ENCODE data around the gene DES.
A peak's percentile ranks its signal among the peaks of the same experiment; 100 is the strongest.

The DES gene

DNA sequence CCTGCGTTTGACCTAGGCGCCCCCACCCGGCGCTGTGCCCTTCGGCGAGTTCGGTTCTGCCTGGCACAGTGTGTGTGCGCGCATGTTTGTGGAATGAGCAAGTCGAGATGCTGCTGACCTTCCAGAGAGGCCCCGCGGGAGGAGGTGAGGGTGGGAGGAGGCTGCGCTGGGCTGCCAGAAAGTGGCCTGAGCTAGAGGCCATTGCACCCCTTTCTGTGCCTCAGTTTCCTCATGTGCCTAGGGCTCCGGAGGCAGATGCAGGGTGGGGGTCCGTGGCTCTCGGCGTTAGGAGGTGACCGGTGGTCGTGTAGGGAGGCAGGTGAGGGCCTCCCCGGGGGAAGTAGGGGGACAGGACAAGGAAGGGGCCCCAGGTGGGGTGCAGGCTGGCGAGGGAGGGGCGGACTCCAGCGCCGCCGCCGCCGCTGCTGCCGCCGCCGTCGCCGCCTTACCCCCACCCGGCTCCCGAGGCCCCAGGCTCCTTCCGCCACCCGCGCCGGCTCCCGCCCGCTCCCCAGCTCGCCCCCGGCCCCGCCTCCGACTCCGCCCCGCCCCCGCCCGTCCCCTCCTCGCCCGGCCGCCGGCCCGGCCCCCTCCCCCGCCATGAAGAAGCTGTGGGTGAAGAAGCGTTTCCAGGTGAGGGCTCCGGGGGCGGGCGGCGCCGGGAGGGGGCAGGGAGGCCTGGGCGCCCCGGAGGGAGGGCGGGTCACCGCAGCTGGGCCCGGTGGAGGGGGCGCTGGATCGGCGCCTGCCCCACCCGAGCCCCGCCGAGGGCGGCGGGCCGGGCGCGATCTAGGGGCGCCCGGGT lies 23.5 kb downstream of the DES start:
- peak in 2 of 4 experiments; percentile 36 to 69 for DNase-seq

DNA sequence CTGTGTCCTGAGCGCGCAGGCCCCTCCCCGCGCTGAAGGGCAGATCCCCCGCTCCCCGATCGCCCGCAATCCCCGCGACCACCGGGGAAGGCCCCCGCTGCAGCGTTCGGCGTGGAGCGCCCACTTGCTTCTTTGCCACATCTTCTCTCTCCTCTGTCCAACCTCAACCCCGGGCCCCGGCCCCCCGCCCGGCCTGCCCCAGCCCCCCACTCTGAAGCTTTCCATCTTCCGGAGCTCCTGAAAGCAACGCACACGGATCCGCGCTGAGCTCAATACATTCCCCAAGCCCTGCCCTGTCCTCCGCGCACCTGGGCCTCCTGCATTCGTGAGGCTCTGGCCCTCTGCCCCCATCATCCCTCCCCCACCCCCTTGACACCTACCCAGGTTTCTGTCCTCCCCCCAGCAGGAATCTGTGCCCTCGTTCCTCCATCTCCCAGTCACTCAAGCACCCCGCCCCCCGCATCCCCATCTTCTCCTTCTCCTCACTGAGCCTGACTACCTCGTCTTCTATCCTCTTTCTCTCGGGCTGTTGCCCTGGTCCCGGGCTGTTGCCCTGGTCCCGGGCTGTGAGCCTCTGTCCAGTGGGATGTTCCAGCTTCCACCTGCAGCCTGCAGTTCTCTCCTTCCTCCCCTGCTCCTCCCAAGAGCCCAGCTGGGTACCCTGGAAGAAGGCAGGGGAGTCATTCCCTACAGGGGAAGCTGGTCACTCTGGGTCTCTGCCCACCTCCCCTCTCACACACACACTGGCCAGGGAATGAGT lies 24.3 kb downstream of the DES start:
- no peak for DNase-seq

DNA sequence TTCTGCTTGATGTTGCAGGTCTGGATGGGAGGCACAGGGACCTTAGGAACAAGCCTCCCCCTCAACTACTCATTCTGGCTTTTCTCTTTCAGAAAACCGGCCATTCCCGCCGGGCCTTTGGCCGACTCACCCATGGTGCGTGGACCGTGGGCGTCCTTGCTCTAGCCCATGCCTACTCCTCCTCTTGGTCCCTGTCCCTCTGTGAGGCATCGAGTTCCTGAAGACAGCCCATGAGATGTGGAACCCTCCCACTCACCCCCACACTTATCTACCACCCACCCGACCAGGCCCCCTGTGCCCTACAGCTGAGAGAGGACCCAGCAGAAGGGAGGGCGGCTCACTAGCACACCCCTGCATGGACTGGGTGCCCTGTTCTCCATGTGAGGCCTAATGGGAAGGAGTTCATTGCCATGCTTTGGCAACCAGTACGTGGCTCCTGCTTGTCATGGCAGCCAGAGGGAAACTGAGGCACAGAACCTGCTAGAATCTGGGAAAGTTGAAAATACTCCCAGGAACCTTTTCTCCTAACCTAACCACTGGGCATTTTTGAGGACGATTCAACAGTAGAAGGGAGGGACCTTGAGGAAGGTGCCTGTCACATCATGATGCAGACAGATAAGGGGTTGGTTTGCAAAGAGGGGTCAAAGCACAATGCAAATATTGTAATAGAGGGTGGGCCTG lies 25.0 kb downstream of the DES start:
- DNase-seq, result no peak

DNA sequence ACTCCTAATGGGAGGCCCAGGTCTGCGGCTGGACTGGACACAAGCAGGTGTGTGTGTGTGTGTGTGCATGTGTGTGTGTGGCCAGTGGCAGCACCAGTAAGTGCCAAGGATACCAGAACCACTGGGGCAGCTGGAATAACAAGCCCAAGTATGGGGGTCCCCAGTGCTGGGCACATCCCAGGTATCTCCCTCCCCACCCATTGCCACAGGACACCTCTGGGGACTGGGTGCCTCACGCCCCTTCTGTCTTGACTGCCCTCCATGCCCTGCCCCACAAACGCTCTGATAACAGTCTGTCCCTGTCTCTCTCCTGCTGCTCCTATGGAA lies 25.5 kb downstream of the DES start:
- DNase-seq, result no peak

DNA sequence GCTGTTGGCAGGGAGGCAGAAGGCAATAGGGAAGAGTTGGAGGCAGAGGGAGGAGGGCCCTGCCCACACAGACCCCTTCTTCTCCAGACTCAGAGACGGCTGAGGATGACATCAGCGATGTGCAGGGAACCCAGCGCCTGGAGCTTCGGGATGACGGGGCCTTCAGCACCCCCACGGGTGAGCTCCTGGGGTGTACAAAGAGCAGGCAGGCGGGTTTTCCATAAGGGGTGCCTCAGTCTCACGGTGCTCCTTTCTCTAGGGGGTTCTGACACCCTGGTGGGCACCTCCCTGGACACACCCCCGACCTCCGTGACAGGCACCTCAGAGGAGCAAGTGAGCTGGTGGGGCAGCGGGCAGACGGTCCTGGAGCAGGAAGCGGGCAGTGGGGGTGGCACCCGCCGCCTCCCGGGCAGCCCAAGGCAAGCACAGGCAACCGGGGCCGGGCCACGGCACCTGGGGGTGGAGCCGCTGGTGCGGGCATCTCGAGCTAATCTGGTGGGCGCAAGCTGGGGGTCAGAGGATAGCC lies 26.5 kb downstream of the DES start:
- no peak for DNase-seq

DNA sequence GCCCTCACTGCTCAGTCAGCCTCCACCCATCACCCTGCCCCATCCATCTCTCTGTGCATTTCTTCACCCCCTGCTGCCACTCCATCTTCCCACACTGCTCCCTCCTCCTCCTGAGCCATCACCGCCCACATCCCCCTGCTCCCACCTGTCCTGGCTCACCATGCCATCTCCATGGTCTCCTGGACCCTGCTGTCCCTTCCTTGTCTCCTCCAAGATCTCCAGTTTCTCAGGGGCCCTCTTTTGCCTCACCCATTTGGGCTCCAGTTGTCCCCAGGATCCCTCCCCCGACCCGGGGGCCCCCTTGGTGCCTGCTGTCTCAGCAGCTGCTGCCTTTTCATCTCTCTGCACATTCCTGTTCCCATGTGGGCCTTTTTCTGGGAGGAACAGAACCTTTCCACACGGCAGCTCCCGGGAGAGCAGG lies 27.1 kb downstream of the DES start:
- no peak for DNase-seq

DNA sequence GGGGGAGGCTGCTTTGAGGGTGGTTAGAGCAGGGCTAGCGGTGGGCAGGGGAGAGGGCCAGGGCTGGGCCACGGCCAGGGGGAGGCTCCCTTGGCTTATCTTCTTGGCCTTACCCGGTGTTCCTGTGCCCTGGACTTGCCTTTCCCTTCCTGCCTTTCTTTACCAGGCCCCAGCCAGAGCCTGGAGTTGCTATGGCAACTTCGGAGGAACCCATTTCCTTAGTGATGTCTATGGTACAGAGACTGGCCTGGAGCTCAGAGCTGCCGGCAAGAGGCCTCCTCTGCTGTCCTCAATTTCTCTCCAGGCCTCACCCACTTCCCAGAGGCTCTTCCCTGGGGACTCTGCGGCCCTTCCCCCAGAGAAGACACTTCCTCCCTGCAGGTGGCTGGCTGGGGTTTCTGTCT lies 27.9 kb downstream of the DES start:
- no peak for DNase-seq

DNA sequence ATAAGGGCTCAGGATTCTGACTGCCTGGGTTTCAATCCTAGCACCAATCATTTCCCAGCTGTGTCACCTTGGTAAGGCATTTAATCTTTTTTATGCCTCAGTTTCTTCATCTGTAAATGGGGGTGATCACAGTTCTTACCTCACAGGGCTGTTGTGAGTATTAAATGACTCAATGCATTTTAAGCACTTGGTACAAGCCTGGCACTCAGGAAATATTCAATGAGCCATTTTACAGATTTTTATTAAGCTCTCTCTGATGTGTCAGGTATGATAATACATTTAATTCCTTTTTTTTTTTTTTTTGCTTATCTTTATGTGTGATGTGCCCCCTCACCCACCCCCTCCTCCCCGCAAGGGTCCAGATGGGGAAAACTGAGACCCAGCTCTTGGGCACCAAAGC lies 28.5 kb downstream of the DES start:
- DNase-seq, result no peak

DNA sequence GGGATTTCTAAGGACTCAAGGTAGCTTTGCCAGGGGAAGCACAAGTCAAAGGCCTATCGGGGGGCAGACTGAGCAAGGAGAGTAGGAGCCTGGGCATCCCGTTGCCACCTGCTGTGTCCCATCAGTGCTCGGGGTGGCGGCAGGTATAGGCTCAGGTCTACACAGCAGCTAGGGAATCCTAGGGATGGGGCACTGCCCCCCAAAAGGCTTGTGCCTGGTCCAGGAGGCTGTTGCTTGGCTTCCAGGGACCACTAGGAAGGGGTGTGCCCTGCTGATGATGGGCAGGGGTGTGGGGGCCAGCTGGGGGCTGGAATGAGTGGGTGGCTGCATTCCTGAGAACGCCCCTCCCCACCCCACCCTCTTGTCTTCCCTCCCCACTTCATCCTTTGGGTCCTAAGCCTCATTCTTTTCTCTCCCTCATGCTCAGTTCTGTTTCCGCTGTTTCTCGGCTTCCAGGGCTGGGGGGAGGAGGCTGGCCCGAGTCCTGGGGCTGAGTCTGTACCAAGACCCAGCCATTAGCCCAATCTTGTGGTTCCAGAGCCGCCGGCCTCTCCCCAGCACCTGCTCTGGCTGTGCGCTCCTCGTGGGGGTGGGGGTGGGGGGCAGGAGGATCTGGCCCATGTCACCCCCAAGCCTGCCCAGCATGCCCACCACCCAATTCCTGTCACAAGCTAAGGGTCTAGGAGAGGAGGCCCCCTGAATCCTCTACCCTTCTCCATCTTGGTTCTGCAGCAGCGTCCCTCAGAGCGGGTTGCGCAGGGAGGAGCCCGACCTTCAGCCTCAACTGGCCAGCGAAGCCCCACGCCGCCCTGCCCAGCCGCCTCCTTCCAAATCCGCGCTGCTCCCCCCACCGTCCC lies 29.3 kb downstream of the DES start:
- no peak for DNase-seq

DNA sequence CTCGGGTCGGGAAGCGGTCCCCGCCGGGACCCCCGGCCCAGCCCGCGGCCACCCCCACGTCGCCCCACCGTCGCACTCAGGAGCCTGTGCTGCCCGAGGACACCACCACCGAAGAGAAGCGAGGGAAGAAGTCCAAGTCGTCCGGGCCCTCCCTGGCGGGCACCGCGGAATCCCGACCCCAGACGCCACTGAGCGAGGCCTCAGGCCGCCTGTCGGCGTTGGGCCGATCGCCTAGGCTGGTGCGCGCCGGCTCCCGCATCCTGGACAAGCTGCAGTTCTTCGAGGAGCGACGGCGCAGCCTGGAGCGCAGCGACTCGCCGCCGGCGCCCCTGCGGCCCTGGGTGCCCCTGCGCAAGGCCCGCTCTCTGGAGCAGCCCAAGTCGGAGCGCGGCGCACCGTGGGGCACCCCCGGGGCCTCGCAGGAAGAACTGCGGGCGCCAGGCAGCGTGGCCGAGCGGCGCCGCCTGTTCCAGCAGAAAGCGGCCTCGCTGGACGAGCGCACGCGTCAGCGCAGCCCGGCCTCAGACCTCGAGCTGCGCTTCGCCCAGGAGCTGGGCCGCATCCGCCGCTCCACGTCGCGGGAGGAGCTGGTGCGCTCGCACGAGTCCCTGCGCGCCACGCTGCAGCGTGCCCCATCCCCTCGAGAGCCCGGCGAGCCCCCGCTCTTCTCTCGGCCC lies 30.1 kb downstream of the DES start:
- DNase-seq, result no peak

DNA sequence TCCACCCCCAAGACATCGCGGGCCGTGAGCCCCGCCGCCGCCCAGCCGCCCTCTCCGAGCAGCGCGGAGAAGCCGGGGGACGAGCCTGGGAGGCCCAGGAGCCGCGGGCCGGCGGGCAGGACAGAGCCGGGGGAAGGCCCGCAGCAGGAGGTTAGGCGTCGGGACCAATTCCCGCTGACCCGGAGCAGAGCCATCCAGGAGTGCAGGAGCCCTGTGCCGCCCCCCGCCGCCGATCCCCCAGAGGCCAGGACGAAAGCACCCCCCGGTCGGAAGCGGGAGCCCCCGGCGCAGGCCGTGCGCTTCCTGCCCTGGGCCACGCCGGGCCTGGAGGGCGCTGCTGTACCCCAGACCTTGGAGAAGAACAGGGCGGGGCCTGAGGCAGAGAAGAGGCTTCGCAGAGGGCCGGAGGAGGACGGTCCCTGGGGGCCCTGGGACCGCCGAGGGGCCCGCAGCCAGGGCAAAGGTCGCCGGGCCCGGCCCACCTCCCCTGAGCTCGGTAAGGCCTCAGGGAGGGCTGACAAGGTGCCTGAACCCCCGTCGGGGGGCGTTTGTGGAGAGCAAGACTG lies 30.7 kb downstream of the DES start:
- no peak for DNase-seq

DNA sequence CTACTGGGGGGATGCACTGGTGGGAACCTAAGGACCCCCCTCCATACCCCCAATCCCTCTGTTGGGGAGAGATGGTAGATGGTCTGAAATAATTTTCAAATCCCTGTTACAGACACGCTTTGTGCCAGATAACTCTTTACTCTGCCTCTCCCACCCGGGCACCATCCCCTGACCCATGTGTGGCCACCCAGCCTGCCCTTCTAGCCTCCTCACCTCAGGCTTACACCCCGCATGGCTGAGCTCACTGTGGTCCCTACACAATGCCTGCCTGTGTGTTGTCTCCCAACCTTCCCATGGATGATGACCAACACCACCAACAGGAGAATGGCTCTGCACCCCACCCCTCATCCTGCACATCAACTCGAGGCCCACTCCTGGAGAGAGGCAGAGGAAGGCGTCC lies 31.4 kb downstream of the DES start:
- DNase-seq, result no peak

DNA sequence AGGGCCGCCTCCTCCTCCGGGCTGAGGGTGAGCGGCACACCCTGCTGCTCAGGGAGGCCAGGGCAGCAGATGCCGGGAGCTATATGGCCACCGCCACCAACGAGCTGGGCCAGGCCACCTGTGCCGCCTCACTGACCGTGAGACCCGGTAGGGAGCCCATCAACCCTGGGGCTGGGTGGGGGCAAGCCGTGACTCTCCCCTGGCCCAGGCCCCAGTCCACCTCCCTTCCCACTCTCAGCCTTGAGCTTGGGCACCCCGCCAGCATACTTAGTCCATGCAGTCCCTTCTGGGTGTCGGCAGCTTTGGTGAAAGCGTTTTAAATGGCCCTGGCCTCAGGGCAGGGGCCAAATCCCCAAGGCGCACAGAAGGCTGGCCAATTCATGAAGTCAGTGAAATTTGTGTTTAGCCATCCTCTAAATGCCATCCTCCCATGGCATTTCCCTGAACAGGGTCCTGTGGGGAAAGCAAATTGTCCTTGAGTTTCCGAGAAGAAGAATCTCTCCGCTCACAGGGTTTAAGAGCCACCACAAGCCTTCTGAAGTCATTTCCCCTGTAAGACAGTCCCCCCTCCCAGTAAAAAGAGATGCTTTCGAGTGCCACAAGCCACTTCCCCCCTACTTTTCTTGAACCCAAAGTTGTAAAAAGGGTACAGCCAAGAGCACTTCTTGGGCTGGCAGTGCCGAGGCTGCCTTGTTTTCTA lies 33.6 kb downstream of the DES start:
- no peak for DNase-seq

DNA sequence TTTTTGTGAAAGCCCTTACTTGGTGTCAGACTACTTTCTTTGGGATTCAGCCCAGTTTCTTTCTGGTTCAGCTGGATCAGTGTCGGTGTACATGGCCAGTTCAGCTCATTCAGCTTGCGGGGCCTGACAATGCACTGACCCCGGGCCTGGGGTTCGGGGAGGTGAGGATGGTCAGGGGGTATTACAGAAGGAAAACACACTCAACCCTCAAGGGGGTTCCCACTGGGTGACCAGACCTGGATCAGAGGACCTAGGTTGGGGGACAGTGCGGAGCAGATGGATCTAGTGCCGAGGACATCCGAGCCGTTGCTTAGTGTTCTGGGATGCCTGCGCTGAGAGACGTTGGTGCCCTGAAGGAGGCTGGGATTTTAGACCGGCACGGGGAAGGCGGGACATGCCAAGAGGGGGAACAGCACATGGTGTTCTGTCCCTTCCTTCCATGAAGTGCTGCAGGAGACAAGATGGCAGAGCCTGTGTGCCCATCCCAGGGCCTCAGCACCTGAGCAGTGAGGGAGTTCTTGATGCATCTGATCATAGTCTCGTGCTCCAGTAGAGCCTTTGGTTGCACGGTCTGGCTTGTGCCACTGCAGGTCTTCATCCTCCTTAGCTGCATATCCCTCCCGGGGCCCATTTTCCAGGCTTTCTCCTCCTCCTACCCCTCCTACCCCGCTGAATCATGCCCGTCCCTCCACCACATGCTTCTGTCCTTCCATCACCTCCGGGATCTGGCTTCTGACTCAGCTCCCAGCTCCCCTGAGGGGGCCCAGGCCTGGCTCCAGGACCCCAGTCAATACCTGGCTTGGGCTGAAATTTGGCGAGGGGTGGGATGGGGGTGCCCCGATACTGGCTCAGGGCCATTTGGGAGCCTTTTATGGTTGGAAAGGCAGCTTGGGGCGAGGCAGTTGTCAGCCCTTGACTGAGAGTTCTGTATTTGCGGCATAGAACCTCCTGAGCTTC lies 34.5 kb downstream of the DES start:
- DNase-seq, result no peak

DNA sequence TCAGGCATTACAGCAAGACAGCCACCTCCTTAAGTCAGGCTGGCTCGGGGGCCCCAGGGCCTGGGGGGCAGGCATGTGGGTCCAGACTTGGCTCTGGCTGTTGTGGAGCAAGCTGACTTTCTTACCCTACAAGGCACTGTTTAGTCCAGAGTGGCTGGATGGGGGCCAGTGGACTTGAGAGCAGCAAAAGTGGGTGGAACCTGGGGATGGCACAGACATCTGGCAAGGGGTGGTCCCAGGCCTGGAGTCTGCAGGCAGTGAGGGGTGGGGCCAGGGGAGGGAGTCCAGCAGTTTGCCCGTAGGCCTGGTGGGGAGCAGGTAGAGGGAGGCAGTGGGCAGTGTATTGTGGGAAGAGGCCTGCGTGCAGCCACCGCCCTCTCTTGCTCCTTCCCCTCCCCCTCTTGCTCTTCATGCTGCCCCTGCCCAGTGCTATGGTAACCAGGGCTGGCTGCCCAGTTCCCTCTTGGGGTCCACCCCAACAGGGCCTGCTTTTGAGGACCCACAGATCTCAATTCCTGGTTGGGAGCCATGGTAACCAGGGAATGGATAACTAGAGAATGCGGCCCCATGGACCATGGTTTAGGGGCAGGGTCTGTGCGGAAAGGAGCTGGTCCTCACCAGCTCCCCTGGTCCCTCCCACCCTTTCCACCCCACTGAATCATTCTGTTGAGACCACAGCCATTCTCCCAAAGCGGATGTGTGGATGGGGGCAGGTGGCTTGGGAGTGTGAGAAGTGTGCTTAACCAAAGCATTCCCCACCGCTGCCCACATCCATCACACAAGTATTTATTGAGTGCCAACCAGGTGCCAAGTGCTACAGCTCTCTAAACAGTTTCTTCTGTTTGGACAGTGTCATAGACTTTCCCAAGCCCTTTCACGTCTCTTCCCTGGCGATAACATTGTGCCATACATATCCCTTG lies 35.8 kb downstream of the DES start:
- no peak for DNase-seq

DNA sequence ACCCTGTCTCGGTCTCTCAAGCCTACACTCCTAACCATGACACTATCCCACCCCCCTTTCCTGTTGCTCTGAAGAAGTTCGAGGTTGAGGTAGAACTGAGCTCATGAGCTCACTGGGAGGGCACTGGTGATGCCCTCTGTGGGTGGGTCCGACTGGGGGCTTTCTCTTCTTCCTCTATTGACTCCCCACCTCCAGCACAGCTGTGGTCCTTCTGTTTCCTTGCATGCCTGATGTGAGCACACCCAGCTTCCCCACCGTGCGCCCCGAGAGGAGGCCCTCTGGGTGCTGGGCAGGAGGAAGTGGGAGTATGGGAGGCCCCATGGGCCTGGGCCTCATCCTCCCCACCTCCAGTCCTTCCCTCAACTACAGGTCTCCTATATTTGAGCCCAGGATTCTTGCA lies 37.4 kb downstream of the DES start:
- no peak for DNase-seq

DNA sequence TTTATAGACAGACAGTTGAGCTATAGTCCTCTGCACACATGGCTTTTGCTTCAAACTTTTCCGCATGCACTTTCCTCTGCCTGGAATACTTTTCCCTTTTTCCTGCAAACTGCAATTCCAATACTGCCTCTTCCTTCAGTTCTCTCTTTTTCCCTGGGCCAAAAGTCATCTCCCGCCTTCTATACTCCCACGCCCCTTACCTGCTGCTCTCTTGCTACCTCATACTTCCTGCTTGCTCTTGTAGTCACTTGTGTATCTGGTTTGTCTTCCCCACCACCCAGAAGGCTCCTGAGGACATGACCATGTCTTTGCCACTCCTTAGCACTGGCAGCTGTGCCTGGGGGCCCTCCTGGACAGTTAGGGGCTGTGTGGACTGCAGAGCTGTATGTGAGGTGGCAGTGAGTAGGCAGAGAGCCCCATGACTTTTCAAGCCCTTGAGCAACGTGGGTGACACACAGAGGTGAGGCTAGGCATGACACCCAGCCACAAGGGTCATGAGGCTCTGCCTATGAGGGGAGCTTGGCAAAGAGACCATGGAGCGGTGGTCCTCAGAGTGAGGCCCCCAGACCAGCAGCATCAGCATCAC lies 39.7 kb downstream of the DES start:
- DNase-seq, result no peak

DNA sequence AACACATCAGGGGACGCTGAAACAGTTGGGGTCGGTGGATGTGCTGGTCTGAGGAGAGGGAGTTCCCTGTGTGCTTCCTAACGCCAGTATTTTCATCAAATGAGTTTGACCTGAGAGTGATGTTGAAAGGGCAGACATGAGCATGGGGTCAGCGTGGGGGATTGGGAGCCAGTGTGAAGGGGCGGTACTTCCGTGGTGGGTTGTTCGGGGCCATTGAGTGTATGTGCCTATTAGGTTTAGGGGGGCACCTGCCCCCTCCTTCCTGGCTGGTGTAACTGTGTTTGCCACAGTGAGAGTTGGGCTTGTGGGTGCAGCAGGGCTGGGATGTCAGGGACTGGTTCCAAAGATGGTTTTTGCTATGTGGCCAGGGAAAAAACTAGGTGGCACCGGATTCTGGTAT lies 40.8 kb downstream of the DES start:
- no peak for DNase-seq
